Measurements from ENCODE around the gene CFLAR. TPM values are rescaled to one million over a fixed set of nuclear protein-coding genes. Genes with fewer than 3 reads are reported as not detected.
A peak's percentile ranks its signal among the peaks of the same experiment; 100 is the strongest.

The CFLAR gene
- total RNA-seq, 3 donors from 2014 or later (not counting 1 experiment from before 2014, with no cell fraction given), result 415 to 542 (median 445) TPM

- Mint-ChIP-seq H3K27ac (peak overlapping the region; percentile 13 to 75), H3K36me3 (peaks cover 16% of the 10 kb centered on the region), H3K9me3 (no peaks in the 10 kb centered on the region), H3K4me1 (peaks cover 27 to 35% of the 10 kb centered on the region in 2 donors), H3K27me3 (ENCODE audit: low read depth in 2 of 2) (no peaks in the 10 kb centered on the region), H3K4me3 (no peak overlapping the region)
- ATAC-seq, result no peak
- Histone ChIP-seq H3K9me3 (ENCODE audit: control insufficient read depth, insufficient read depth, low read length) (no peaks in the 10 kb centered on the region), H3K36me3 (ENCODE audit: control insufficient read depth, insufficient read depth, low read length) (peaks cover 89% of the 10 kb centered on the region), H3K4me1 (ENCODE audit: control insufficient read depth, insufficient read depth, low read length) (peaks cover 3% of the 10 kb centered on the region), H3K4me3 (ENCODE audit: low read length) (no peak overlapping the region), H3K27ac (ENCODE audit: low read length) (no peak overlapping the region), H3K27me3 (ENCODE audit: control insufficient read depth, insufficient read depth, low read length) (no peaks in the 10 kb centered on the region)
- TF ChIP-seq CTCF (IDR thresholded peaks at IDR 0.05), result no peak
- intact Hi-C loops (cut with micrococcal nuclease), result no loop called here
- DNase-seq, result no peak
- 91% methylated on average over 32 of the region's 34 CpGs for WGBS (ENCODE audit: insufficient coverage)
Measured at GRCh38 chr2:201139836-201140604, 24.1 kb downstream of the CFLAR start.

- DNase-seq (no peak), ATAC-seq (no peak)
- H3K36me3 ChIP-seq (ENCODE audit: control insufficient read depth, insufficient read depth, low read length), result peaks cover 77% of the 10 kb centered on the region
- intact Hi-C loops (cut with micrococcal nuclease), result no loop called here
- no peak overlapping the region for H3K4me3 Mint-ChIP-seq
- no peaks in the 10 kb centered on the region for H3K9me3 ChIP-seq (ENCODE audit: control insufficient read depth, insufficient read depth, low read length)
- H3K4me3 ChIP-seq (ENCODE audit: low read length), result no peak overlapping the region
- H3K36me3 Mint-ChIP-seq, result peaks cover 17% of the 10 kb centered on the region
- H3K27me3 Mint-ChIP-seq (ENCODE audit: low read depth in 2 of 2), result no peaks in the 10 kb centered on the region
- H3K4me1 ChIP-seq (ENCODE audit: control insufficient read depth, insufficient read depth, low read length), result no peaks in the 10 kb centered on the region
- H3K27ac ChIP-seq (ENCODE audit: low read length), result no peak overlapping the region
- H3K4me1 Mint-ChIP-seq, result peaks cover 11 to 19% of the 10 kb centered on the region in 2 donors
- 89% methylated on average over 4 of the region's 5 CpGs for WGBS (ENCODE audit: insufficient coverage)
- H3K27ac Mint-ChIP-seq, result peak overlapping the region; percentile 72 to 75
- no peaks in the 10 kb centered on the region for H3K27me3 ChIP-seq (ENCODE audit: control insufficient read depth, insufficient read depth, low read length)
- no peak for TF ChIP-seq CTCF (IDR thresholded peaks at IDR 0.05)
- H3K9me3 Mint-ChIP-seq, result no peaks in the 10 kb centered on the region
Measured at GRCh38 chr2:201144101-201145051, 28.4 kb downstream of the CFLAR start.

- TF ChIP-seq CTCF (IDR thresholded peaks at IDR 0.05), result no peak
- Mint-ChIP-seq H3K27me3 (ENCODE audit: low read depth in 2 of 2) (no peaks in the 10 kb centered on the region), H3K4me1 (peaks cover 38 to 41% of the 10 kb centered on the region in 2 donors), H3K36me3 (peaks cover 17% of the 10 kb centered on the region), H3K9me3 (no peaks in the 10 kb centered on the region), H3K4me3 (no peak overlapping the region), H3K27ac (peak overlapping the region; percentile 94 to 96)
- ATAC-seq (no peak), DNase-seq (no peak)
- Histone ChIP-seq H3K4me3 (ENCODE audit: low read length) (no peak overlapping the region), H3K27me3 (ENCODE audit: control insufficient read depth, insufficient read depth, low read length) (no peaks in the 10 kb centered on the region), H3K9me3 (ENCODE audit: control insufficient read depth, insufficient read depth, low read length) (no peaks in the 10 kb centered on the region), H3K27ac (ENCODE audit: low read length) (no peak overlapping the region), H3K36me3 (ENCODE audit: control insufficient read depth, insufficient read depth, low read length) (peaks cover 76% of the 10 kb centered on the region), H3K4me1 (ENCODE audit: control insufficient read depth, insufficient read depth, low read length) (peaks cover 20% of the 10 kb centered on the region)
- WGBS (ENCODE audit: insufficient coverage), result no CpG with 5 or more reads among the region's 1 CpG
- intact Hi-C loops (cut with micrococcal nuclease), result no loop called here
Measured at GRCh38 chr2:201148434-201148990, 32.5 kb downstream of the CFLAR start.

Measured in natural killer cell (primary cell).